Skeletal muscle tissue (tissue), 4 donors: ENCODE data around the gene TSEN54. TPM values are rescaled to one million over a fixed set of nuclear protein-coding genes. Genes with fewer than 3 reads are reported as not detected.

Source experiments
- H3K27ac ChIP-seq: one replicate; pipeline ENCODE4 v1.7.0; 2013; ENCODE audit warnings: mild to moderate bottlenecking, low read depth, low read length, inconsistent platforms
- H3K27me3 ChIP-seq, 3 donors: one replicate each; pipeline ENCODE4 v1.7.0; 2013; ENCODE audit warnings: low read length in 3 of 3; ENCODE audit not compliant: control insufficient read depth in 3 of 3, insufficient read depth in 3 of 3
- H3K36me3 ChIP-seq, 3 donors: one replicate each; pipeline ENCODE4 v1.7.0; 2013; ENCODE audit warnings: low read length in 3 of 3; ENCODE audit not compliant: control insufficient read depth in 3 of 3, insufficient read depth in 3 of 3
- H3K4me1 ChIP-seq, 3 donors: one replicate each; pipeline ENCODE4 v1.7.0; 2013; ENCODE audit warnings: low read length in 3 of 3, mild to moderate bottlenecking in 3 of 3; ENCODE audit not compliant: control insufficient read depth in 3 of 3, insufficient read depth in 3 of 3
- H3K4me3 ChIP-seq, 3 donors: one replicate each; pipeline ENCODE4 v1.7.0; 2013; ENCODE audit warnings: low read length in 3 of 3
- H3K9ac ChIP-seq, 3 donors: one replicate each; pipeline ENCODE4 v1.7.0; 2013; ENCODE audit warnings: low read length in 3 of 3, mild to moderate bottlenecking in 3 of 3, moderate library complexity in 2 of 3, low read depth in 1 of 3
- H3K9me3 ChIP-seq, 3 donors: one replicate each; pipeline ENCODE4 v1.7.0; 2013; ENCODE audit warnings: low read length in 3 of 3; ENCODE audit not compliant: control insufficient read depth in 3 of 3
- total RNA-seq: library from RNA; depleted of rRNA; stranded (reverse); fragments of >200 nt; gene quantifications from one replicate; pipeline ENCODE4 v1.2.3, GENCODE V29; 2014
- donor health status: Osteomylitis.

The TSEN54 gene
- total RNA-seq, 1 donor from 2014 or later = 15.7 TPM

- Histone ChIP-seq H3K9me3 (no peaks in the 10 kb centered on the region), H3K4me3 (peak overlapping the region in 1 of 3 donors; percentile 23), H3K27me3 (no peaks in the 10 kb centered on the region), H3K36me3 (no peaks in the 10 kb centered on the region), H3K4me1 (peaks cover 0 to 9% (median 6%) of the 10 kb centered on the region in 3 donors), H3K27ac (peak overlapping the region; percentile 4), H3K9ac (peak overlapping the region in 2 of 3 donors; percentile 0 to 64)
Observed at GRCh38 chr17:75549246-75550138, 33.2 kb downstream of the TSEN54 start.

GRCh38 chr17:75550139-75550465, 33.8 kb downstream of the TSEN54 start:
- no peaks in the 10 kb centered on the region for H3K36me3 ChIP-seq
- H3K4me3 ChIP-seq = no peak overlapping the region
- H3K27ac ChIP-seq = no peak overlapping the region
- H3K9me3 ChIP-seq = no peaks in the 10 kb centered on the region
- H3K4me1 ChIP-seq = peaks cover 0 to 9% (median 6%) of the 10 kb centered on the region in 3 donors
- no peaks in the 10 kb centered on the region for H3K27me3 ChIP-seq
- H3K9ac ChIP-seq = no peak overlapping the region

GRCh38 chr17:75551266-75551665, 34.9 kb downstream of the TSEN54 start:
- H3K36me3 ChIP-seq = no peaks in the 10 kb centered on the region
- H3K4me3 ChIP-seq = no peak overlapping the region
- H3K4me1 ChIP-seq = peaks cover 0 to 9% (median 6%) of the 10 kb centered on the region in 3 donors
- H3K9me3 ChIP-seq = no peaks in the 10 kb centered on the region
- no peaks in the 10 kb centered on the region for H3K27me3 ChIP-seq
- H3K27ac ChIP-seq = no peak overlapping the region
- no peak overlapping the region for H3K9ac ChIP-seq

GRCh38 chr17:75552425-75553294, 36.3 kb downstream of the TSEN54 start:
- no peaks in the 10 kb centered on the region for H3K9me3 ChIP-seq
- H3K4me3 ChIP-seq = no peak overlapping the region
- no peaks in the 10 kb centered on the region for H3K36me3 ChIP-seq
- no peak overlapping the region for H3K27ac ChIP-seq
- H3K27me3 ChIP-seq = no peaks in the 10 kb centered on the region
- H3K4me1 ChIP-seq = peaks cover 0 to 15% (median 12%) of the 10 kb centered on the region in 3 donors
- peak overlapping the region in 1 of 3 donors; percentile 45 for H3K9ac ChIP-seq

GRCh38 chr17:75553295-75554110, 37.2 kb downstream of the TSEN54 start:
- Histone ChIP-seq H3K9me3 (no peaks in the 10 kb centered on the region), H3K9ac (no peak overlapping the region), H3K4me3 (no peak overlapping the region), H3K4me1 (peaks cover 0 to 19% (median 13%) of the 10 kb centered on the region in 3 donors), H3K27me3 (no peaks in the 10 kb centered on the region), H3K27ac (no peak overlapping the region), H3K36me3 (no peaks in the 10 kb centered on the region)

- H3K27ac ChIP-seq = no peak overlapping the region
- peaks cover 0 to 10% (median 7%) of the 10 kb centered on the region in 3 donors for H3K4me1 ChIP-seq
- no peaks in the 10 kb centered on the region for H3K27me3 ChIP-seq
- peaks cover 0 to 3% (median 0%) of the 10 kb centered on the region in 3 donors for H3K36me3 ChIP-seq
- no peaks in the 10 kb centered on the region for H3K9me3 ChIP-seq
- H3K4me3 ChIP-seq = no peak overlapping the region
- no peak overlapping the region for H3K9ac ChIP-seq
Observed at GRCh38 chr17:75555679-75556153, 39.4 kb downstream of the TSEN54 start.

GRCh38 chr17:75557075-75557851, 40.9 kb downstream of the TSEN54 start:
- Histone ChIP-seq H3K27me3 (no peaks in the 10 kb centered on the region), H3K27ac (no peak overlapping the region), H3K36me3 (peaks cover 0 to 3% (median 0%) of the 10 kb centered on the region in 3 donors), H3K9ac (no peak overlapping the region), H3K9me3 (no peaks in the 10 kb centered on the region), H3K4me1 (peaks cover 0 to 10% (median 7%) of the 10 kb centered on the region in 3 donors), H3K4me3 (no peak overlapping the region)

- Histone ChIP-seq H3K4me1 (peaks cover 0 to 10% (median 7%) of the 10 kb centered on the region in 3 donors), H3K27ac (no peak overlapping the region), H3K27me3 (no peaks in the 10 kb centered on the region), H3K9ac (no peak overlapping the region), H3K4me3 (no peak overlapping the region), H3K9me3 (no peaks in the 10 kb centered on the region), H3K36me3 (peaks cover 0 to 3% (median 0%) of the 10 kb centered on the region in 3 donors)
Observed at GRCh38 chr17:75557852-75558665, 41.7 kb downstream of the TSEN54 start.
